Measurements from ENCODE around the gene TPM3. TPM values are rescaled to one million over a fixed set of nuclear protein-coding genes. Genes with fewer than 3 reads are reported as not detected.

TPM3 gene
- total and polyA plus RNA-seq, 10 of the 15 experiments (the other 5 are each of a cell fraction or from before 2014, with no cell fraction given), result 270 to 759 (median 505) TPM

GRCh38 chr1:154183046-154183915 lies 8.6 kb downstream of the TPM3 start (continued):
- TF ChIP-seq NFYA (IDR thresholded peaks at IDR 0.05; ENCODE audit: borderline replicate concordance, low read depth, low read length), result no peak
- TF ChIP-seq IRF3 (IDR thresholded peaks at IDR 0.05), result no peak
- no peak for TF ChIP-seq CEBPZ (IDR thresholded peaks at IDR 0.05; ENCODE audit: low read depth, low read length)
- peak; percentile 98 for TF ChIP-seq PML (IDR thresholded peaks at IDR 0.05; ENCODE audit: low read length)
- TF ChIP-seq RUNX3 (IDR thresholded peaks at IDR 0.05; ENCODE audit: low read length), result peak; percentile 49; the same call in 1 of the 2 replicates
- no peak for TF ChIP-seq NFIC (IDR thresholded peaks at IDR 0.05; ENCODE audit: low read depth, low read length)
- no peak for TF ChIP-seq STAT3 (IDR thresholded peaks at IDR 0.05; ENCODE audit: low read depth, low read length)
- TF ChIP-seq TAF1 (IDR thresholded peaks at IDR 0.05; ENCODE audit: borderline replicate concordance, low read depth, low read length), result peak; percentile 91
- TF ChIP-seq ZBTB11 (CRISPR knock-in tag; IDR thresholded peaks at IDR 0.05), result 0 out of 2 replicates have a peak, but pooled peaks have one; percentile 34
- no peak for TF ChIP-seq KAT2A (conservative IDR thresholded peaks at IDR 0.05; ENCODE audit: control insufficient read depth, low read depth, low read length)
- peak; percentile 93 for TF ChIP-seq ZNF687 (IDR thresholded peaks at IDR 0.05)
- TF ChIP-seq CTCF (IDR thresholded peaks at IDR 0.05 in 2 of 3, conservative IDR thresholded peaks at IDR 0.05 in 1 of 3; ENCODE audit: control insufficient read depth in 2 of 3, extremely low read depth in 1 of 3, insufficient read depth in 1 of 3, low read depth in 3 of 3, low read length in 3 of 3), result no peak
- TF ChIP-seq RFX5 (IDR thresholded peaks at IDR 0.05; ENCODE audit: low read depth, low read length), result no peak

All from GM12878 (cell line).